Adrenal gland (tissue), 12 donors: Measurements from ENCODE around the gene PCID2. TPM values are rescaled to one million over a fixed set of nuclear protein-coding genes. Genes with fewer than 3 reads are reported as not detected.

Experiments used
- DNase-seq, 7 donors: peaks; one replicate each; pipeline ENCODE4 v3.0.0-alpha.2; 2019 to 2020
- H3K27ac ChIP-seq, 5 donors: fragments of 200-600 bp; sonication (generic) in 4 of 5; 1 replicate in 3 of 5; 2 replicates in 2 of 5; pipeline versions ENCODE4 v1.5.1 to v1.8.0; 2016 to 2020; ENCODE audit warnings: mild to moderate bottlenecking in 1 of 5
- H3K27me3 ChIP-seq: fragments of 200-600 bp; 2 replicates; pipeline ENCODE4 v1.8.0; 2021
- H3K36me3 ChIP-seq, 2 donors: fragments of 200-600 bp; replicated peaks in 1 of 2; 1 replicate in 1 of 2; 2 replicates in 1 of 2; pipeline versions ENCODE4 v1.5.1 to v1.8.0; 2018 to 2022
- H3K4me1 ChIP-seq, 2 donors: fragments of 200-600 bp; replicated peaks in 1 of 2; 1 replicate in 1 of 2; 2 replicates in 1 of 2; pipeline versions ENCODE4 v1.5.1 to v1.8.0; 2018 to 2021
- H3K4me3 ChIP-seq, 4 donors: fragments of 200-600 bp; sonication (generic) in 3 of 4; one replicate each; pipeline ENCODE4 v1.5.1; 2016 to 2018
- H3K9me3 ChIP-seq, 3 donors: fragments of 200-600 bp; sonication (generic) in 1 of 3; replicated peaks in 1 of 3; 1 replicate in 2 of 3; 2 replicates in 1 of 3; pipeline versions ENCODE4 v1.5.1 to v1.8.0; 2016 to 2021
- CTCF ChIP-seq, 6 experiments: fragments of 450-650 bp in 4 of 6; fragments of 200-600 bp in 2 of 6; sonication (generic) in 1 of 6; IDR thresholded peaks; 1 replicate in 5 of 6; 2 replicates in 1 of 6; pipeline versions ENCODE4 v1.5.1 to v1.8.0; 2016 to 2021; ENCODE audit warnings: antibody characterized with exemption in 6 of 6, mild to moderate bottlenecking in 2 of 6, moderate library complexity in 1 of 6
- POLR2A ChIP-seq, 2 donors: fragments of 450-650 bp; IDR thresholded peaks; one replicate each; pipeline ENCODE4 v1.6.1; 2017; ENCODE audit warnings: antibody characterized with exemption in 2 of 2, mild to moderate bottlenecking in 2 of 2, moderate library complexity in 1 of 2
- WGBS, 4 donors: extraction: QIAGEN DNeasy Blood & Tissue Kit in 2 of 4; methylation state at CpG; one replicate each; pipeline versions ENCODE4 v1.1.5 to v1.1.7; 2013 to 2017; 5-methylcytosine and 5-hydroxymethylcytosine counted together
- intact Hi-C, 2 donors: fragments of 100-400 bp; cut with DNase I; formaldehyde crosslinking; loops; one replicate each; pipeline versions ENCODE4 v1.14.1 to v1.15.0; 2022 to 2023
- polyA plus RNA-seq, 3 donors: library from polyadenylated mRNA; stranded (reverse); fragments of 200-250 nt in 2 of 3; fragments of 350-450 nt in 1 of 3; fragmentation: Illumina TruSeq in 1 of 3; extraction: RNeasy Lipid Tissue Mini Kit (QIAGEN cat#74804) in 1 of 3; gene quantifications; one replicate each; pipeline ENCODE4 v1.2.3, GENCODE V29; 2013 to 2014
- total RNA-seq, 9 donors: library from RNA; depleted of rRNA in 4 of 9; stranded (reverse); fragments of >200 nt in 4 of 9; fragments of 120-200 nt in 1 of 9; fragmentation: NEBNext Ultra II Directional in 1 of 9; extraction: Animal tissue kit (Norgen Biotek cat#: 25700) in 1 of 9; gene quantifications; one replicate each; pipeline versions ENCODE4 v1.1.0 to v1.2.4, GENCODE V29; 2013 to 2023
- donor health status: healthy with polysubstance abuse.
- donor health status: Bipolar disorder and iron deficiency.
- donor health status: DM: yes; HTN: yes; CAD: no.
- donor health status: DM: no; HTN: no; CAD: no.
- donor health status: DM: no; HTN: no; CAD: no.
- donor health status: DM: yes; HTN: yes; CAD: no.

Gene PCID2
- total and polyA plus RNA-seq, 12 donors, result 26.4 to 87.2 (median 45.3) TPM

GRCh38 chr13:113178896-113179167, 29.6 kb downstream of the PCID2 start:
- TF ChIP-seq CTCF (IDR thresholded peaks at IDR 0.05), result no peak
- TF ChIP-seq POLR2A (IDR thresholded peaks at IDR 0.05), result no peak
- H3K27ac ChIP-seq, result no peak overlapping the region
- 90 to 100% (median 92%) methylated on average over 3 of the region's 3 CpGs for WGBS, 4 donors
- H3K27me3 ChIP-seq, result no peaks in the 10 kb centered on the region
- DNase-seq, result no peak
- H3K9me3 ChIP-seq, result no peaks in the 10 kb centered on the region
- intact Hi-C loops, result no loop called here
- no peaks in the 10 kb centered on the region for H3K4me1 ChIP-seq
- H3K4me3 ChIP-seq, result no peak overlapping the region
- peaks cover 0 to 77% of the 10 kb centered on the region in 2 donors for H3K36me3 ChIP-seq

GRCh38 chr13:113178070-113178895, 30.2 kb downstream of the PCID2 start:
- Histone ChIP-seq H3K9me3 (no peaks in the 10 kb centered on the region), H3K36me3 (peaks cover 0 to 72% of the 10 kb centered on the region in 2 donors), H3K27me3 (no peaks in the 10 kb centered on the region), H3K27ac (no peak overlapping the region), H3K4me1 (no peaks in the 10 kb centered on the region), H3K4me3 (no peak overlapping the region)
- 80 to 91% (median 89%) methylated on average over 21 to 25 of the region's 25 CpGs for WGBS, 4 donors
- TF ChIP-seq CTCF (IDR thresholded peaks at IDR 0.05) (no peak), POLR2A (IDR thresholded peaks at IDR 0.05) (no peak)
- no peak for DNase-seq
- intact Hi-C loops, result no loop called here

GRCh38 chr13:113176822-113177221, 31.6 kb downstream of the PCID2 start:
- intact Hi-C loops, result no loop called here
- TF ChIP-seq CTCF (IDR thresholded peaks at IDR 0.05) (no peak), POLR2A (IDR thresholded peaks at IDR 0.05) (no peak)
- Histone ChIP-seq H3K4me1 (no peaks in the 10 kb centered on the region), H3K9me3 (no peaks in the 10 kb centered on the region), H3K4me3 (no peak overlapping the region), H3K27ac (no peak overlapping the region), H3K27me3 (no peaks in the 10 kb centered on the region), H3K36me3 (peaks cover 0 to 67% of the 10 kb centered on the region in 2 donors)
- WGBS, 4 donors, result 96 to 98% (median 96%) methylated on average over 14 of the region's 14 CpGs
- DNase-seq, result no peak

GRCh38 chr13:113176280-113176679, 32.2 kb downstream of the PCID2 start:
- intact Hi-C loops, result no loop called here
- TF ChIP-seq POLR2A (IDR thresholded peaks at IDR 0.05), result no peak
- no peak for TF ChIP-seq CTCF (IDR thresholded peaks at IDR 0.05)
- H3K4me1 ChIP-seq, result no peaks in the 10 kb centered on the region
- DNase-seq, result no peak
- H3K27me3 ChIP-seq, result no peaks in the 10 kb centered on the region
- H3K36me3 ChIP-seq, result peaks cover 0 to 67% of the 10 kb centered on the region in 2 donors
- H3K9me3 ChIP-seq, result no peaks in the 10 kb centered on the region
- no peak overlapping the region for H3K4me3 ChIP-seq
- H3K27ac ChIP-seq, result no peak overlapping the region
- WGBS, 4 donors, result 44 to 67% (median 62%) methylated on average over 2 to 5 of the region's 5 CpGs
